GM08714 (cell line): ENCODE data around the gene CHN1.

Experiments
- H3K4me3 ChIP-seq: fragments of 200-500 bp; sonication (Bioruptor generic); 2 replicates; pipeline ENCODE4 v1.5.1; 2014; ENCODE audit warnings: mild to moderate bottlenecking, low read length, inconsistent platforms
- ZNF274 ChIP-seq: IDR thresholded peaks from 2 replicates; pipeline ENCODE4 v1.6.1; 2012; ENCODE audit warnings: mild to moderate bottlenecking, low read depth, low read length

CHN1 gene

GRCh38 chr2:174897286-174897685 lies 107.9 kb downstream of the CHN1 start:
- H3K4me3 ChIP-seq, result no peak overlapping the region
- no peak for TF ChIP-seq ZNF274

- no peak for TF ChIP-seq ZNF274
- no peak overlapping the region for H3K4me3 ChIP-seq
Observed at GRCh38 chr2:174893018-174893417, 112.2 kb downstream of the CHN1 start.

GRCh38 chr2:174892546-174892945 lies 112.6 kb downstream of the CHN1 start:
- TF ChIP-seq ZNF274, result no peak
- no peak overlapping the region for H3K4me3 ChIP-seq

GRCh38 chr2:174888646-174889271 lies 116.4 kb downstream of the CHN1 start:
- no peak for TF ChIP-seq ZNF274
- no peak overlapping the region for H3K4me3 ChIP-seq

GRCh38 chr2:174888146-174888545 lies 117.0 kb downstream of the CHN1 start:
- no peak overlapping the region for H3K4me3 ChIP-seq
- no peak for TF ChIP-seq ZNF274

- TF ChIP-seq ZNF274, result no peak
- no peak overlapping the region for H3K4me3 ChIP-seq
Observed at GRCh38 chr2:174882416-174882815, 122.8 kb downstream of the CHN1 start.

GRCh38 chr2:174881678-174882077 lies 123.5 kb downstream of the CHN1 start:
- no peak for TF ChIP-seq ZNF274

GRCh38 chr2:174878537-174879147 lies 126.5 kb downstream of the CHN1 start:
- no peak for TF ChIP-seq ZNF274
- no peak overlapping the region for H3K4me3 ChIP-seq

More at GRCh38 chr2:174881678-174882077, 123.5 kb downstream of the CHN1 start:
- H3K4me3 ChIP-seq, result no peak overlapping the region

- no peak overlapping the region for H3K4me3 ChIP-seq
- TF ChIP-seq ZNF274, result no peak
Observed at GRCh38 chr2:174877751-174878150, 127.4 kb downstream of the CHN1 start.

GRCh38 chr2:174877301-174877700 lies 127.9 kb downstream of the CHN1 start:
- no peak overlapping the region for H3K4me3 ChIP-seq
- no peak for TF ChIP-seq ZNF274

- no peak for TF ChIP-seq ZNF274
- no peak overlapping the region for H3K4me3 ChIP-seq
Observed at GRCh38 chr2:174874085-174874484, 131.1 kb downstream of the CHN1 start.

GRCh38 chr2:174873471-174873870 lies 131.7 kb downstream of the CHN1 start:
- no peak overlapping the region for H3K4me3 ChIP-seq

GRCh38 chr2:174870787-174871186 lies 134.4 kb downstream of the CHN1 start:
- TF ChIP-seq ZNF274, result no peak

More at GRCh38 chr2:174873471-174873870, 131.7 kb downstream of the CHN1 start:
- no peak for TF ChIP-seq ZNF274

GRCh38 chr2:174868878-174869277 lies 136.3 kb downstream of the CHN1 start:
- TF ChIP-seq ZNF274, result no peak
- H3K4me3 ChIP-seq, result no peak overlapping the region

More at GRCh38 chr2:174870787-174871186, 134.4 kb downstream of the CHN1 start:
- no peak overlapping the region for H3K4me3 ChIP-seq

- H3K4me3 ChIP-seq, result no peak overlapping the region
- no peak for TF ChIP-seq ZNF274
Observed at GRCh38 chr2:174866421-174866820, 138.8 kb downstream of the CHN1 start.
